Neuronal stem cell (in vitro differentiated cells): ENCODE measurements around the gene SPART.

ENCODE experiments used
- DNase-seq: peaks from one replicate; pipeline ENCODE4 v3.0.0-alpha.2; 2013; ENCODE audit warnings: low spot score
- H2AFZ ChIP-seq: one replicate; pipeline ENCODE4 v1.6.1; 2013; ENCODE audit warnings: mild to moderate bottlenecking, low read length, inconsistent platforms
- H2AK5ac ChIP-seq: 2 replicates; pipeline ENCODE4 v1.6.1; 2013; ENCODE audit warnings: low read depth, mild to moderate bottlenecking, inconsistent platforms, low read length, moderate library complexity, mixed read lengths
- H2BK120ac ChIP-seq: 2 replicates; pipeline ENCODE4 v1.6.1; 2013; ENCODE audit warnings: low read depth, mild to moderate bottlenecking, inconsistent platforms, low read length, moderate library complexity, mixed read lengths
- H2BK12ac ChIP-seq: one replicate; pipeline ENCODE4 v1.6.1; 2013; ENCODE audit warnings: low read length, inconsistent platforms
- H2BK15ac ChIP-seq: 2 replicates; pipeline ENCODE4 v1.6.1; 2013; ENCODE audit warnings: mild to moderate bottlenecking, low read length, inconsistent platforms, mixed read lengths
- H2BK5ac ChIP-seq: one replicate; pipeline ENCODE4 v1.6.1; 2013; ENCODE audit warnings: inconsistent platforms, mild to moderate bottlenecking, low read length, moderate library complexity
- H3K14ac ChIP-seq: one replicate; pipeline ENCODE4 v1.6.1; 2013; ENCODE audit warnings: low read length, inconsistent platforms
- H3K18ac ChIP-seq: 2 replicates; pipeline ENCODE4 v1.6.1; 2013; ENCODE audit warnings: low read length, inconsistent platforms
- H3K23ac ChIP-seq: 2 replicates; pipeline ENCODE4 v1.6.1; 2013; ENCODE audit warnings: low read depth, mild to moderate bottlenecking, mixed read lengths, low read length, inconsistent platforms; ENCODE audit not compliant: poor library complexity
- H3K27ac ChIP-seq: replicated peaks from 3 replicates; pipeline ENCODE4 v1.5.1; 2013; ENCODE audit warnings: low read length, inconsistent platforms
- H3K27me3 ChIP-seq, 3 experiments: 2 replicates each; pipeline ENCODE4 v1.6.1; 2013; ENCODE audit warnings: low read length in 3 of 3, mild to moderate bottlenecking in 2 of 3, inconsistent platforms in 1 of 3, low read depth in 1 of 3, mixed read lengths in 1 of 3, moderate library complexity in 1 of 3; ENCODE audit not compliant: control insufficient read depth in 3 of 3, insufficient read depth in 3 of 3
- H3K36me3 ChIP-seq, 2 donors: replicated peaks in 1 of 2; 2 replicates each; pipeline ENCODE4 v1.6.1; 2013; ENCODE audit warnings: low read length in 2 of 2; ENCODE audit not compliant: control insufficient read depth in 2 of 2, insufficient read depth in 2 of 2
- H3K4ac ChIP-seq: 2 replicates; pipeline ENCODE4 v1.6.1; 2013; ENCODE audit warnings: inconsistent platforms, mild to moderate bottlenecking, low read length, moderate library complexity
- H3K4me1 ChIP-seq, 2 donors: 1 replicate in 1 of 2; 2 replicates in 1 of 2; pipeline ENCODE4 v1.6.1; 2013; ENCODE audit warnings: low read length in 2 of 2, low read depth in 1 of 2; ENCODE audit not compliant: control insufficient read depth in 2 of 2, insufficient read depth in 1 of 2
- H3K4me2 ChIP-seq: one replicate; pipeline ENCODE4 v1.6.1; 2013; ENCODE audit warnings: mild to moderate bottlenecking, low read length, inconsistent platforms; ENCODE audit not compliant: insufficient read depth, poor library complexity, severe bottlenecking
- H3K4me3 ChIP-seq, 2 donors: 2 replicates each; pipeline ENCODE4 v1.5.1; 2013; ENCODE audit warnings: low read length in 2 of 2, mild to moderate bottlenecking in 2 of 2, inconsistent platforms in 1 of 2, moderate library complexity in 1 of 2
- H3K79me1 ChIP-seq: one replicate; pipeline ENCODE4 v1.6.1; 2013; ENCODE audit warnings: low read depth, mild to moderate bottlenecking, inconsistent platforms, low read length, moderate library complexity
- H3K9ac ChIP-seq: one replicate; pipeline ENCODE4 v1.6.1; 2013; ENCODE audit warnings: mild to moderate bottlenecking, low read depth, low read length, inconsistent platforms; ENCODE audit not compliant: poor library complexity
- H3K9me3 ChIP-seq, 2 donors: replicated peaks in 1 of 2; 2 replicates each; pipeline versions ENCODE3 to v1.6.1; 2013; ENCODE audit warnings: low read length in 2 of 2, mild to moderate bottlenecking in 2 of 2, inconsistent platforms in 1 of 2, low read depth in 1 of 2, mixed read lengths in 1 of 2, moderate library complexity in 1 of 2; ENCODE audit not compliant: control insufficient read depth in 2 of 2, insufficient read depth in 1 of 2
- H4K8ac ChIP-seq: one replicate; pipeline ENCODE4 v1.6.1; 2013; ENCODE audit warnings: low read depth, mild to moderate bottlenecking, inconsistent platforms, low read length, moderate library complexity
- H4K91ac ChIP-seq: one replicate; pipeline ENCODE4 v1.6.1; 2013; ENCODE audit warnings: low read length, low read depth, mild to moderate bottlenecking, inconsistent platforms; ENCODE audit not compliant: poor library complexity
- WGBS, 2 donors: extraction: QIAGEN DNeasy Blood & Tissue Kit; methylation state at CpG; one replicate each; pipeline ENCODE4 v1.1.7; 2013; ENCODE audit warnings: missing lambda C conversion rate in 2 of 2, mixed read lengths in 1 of 2; ENCODE audit not compliant: insufficient read length in 2 of 2, insufficient replicate concordance in 1 of 2; ENCODE audit errors: extremely low coverage in 2 of 2; 5-methylcytosine and 5-hydroxymethylcytosine counted together

SPART gene

GRCh38 chr13:36382030-36382429, 35.8 kb upstream of the SPART start:
- Histone ChIP-seq H2BK5ac (no peak overlapping the region), H4K91ac (no peak overlapping the region), H2BK120ac (no peak overlapping the region), H2BK15ac (no peak overlapping the region), H3K4me1 (no peaks in the 10 kb centered on the region), H3K36me3 (no peaks in the 10 kb centered on the region), H3K79me1 (no peaks in the 10 kb centered on the region), H3K9me3 (no peaks in the 10 kb centered on the region), H3K4me3 (no peak overlapping the region), H2BK12ac (no peak overlapping the region), H3K27ac (no peak overlapping the region), H3K18ac (no peak overlapping the region), H3K14ac (no peak overlapping the region), H3K9ac (no peak overlapping the region), H3K4ac (no peak overlapping the region), H2AK5ac (no peak overlapping the region), H3K27me3 (no peaks in the 10 kb centered on the region), H3K4me2 (no peak overlapping the region), H3K23ac (no peak overlapping the region), H2AFZ (no peak overlapping the region), H4K8ac (no peak overlapping the region)
- no peak for DNase-seq
- no CpG with 5 or more reads among the region's 3 CpGs for WGBS, 2 donors

GRCh38 chr13:36377826-36378468, 31.8 kb upstream of the SPART start:
- no peak overlapping the region for H3K4me3 ChIP-seq
- WGBS, 2 donors = no CpG with 5 or more reads among the region's 1 CpG
- no peak overlapping the region for H3K4ac ChIP-seq
- DNase-seq = no peak
- H3K23ac ChIP-seq = no peak overlapping the region
- no peaks in the 10 kb centered on the region for H3K79me1 ChIP-seq
- no peak overlapping the region for H2AFZ ChIP-seq
- H2BK15ac ChIP-seq = no peak overlapping the region
- no peak overlapping the region for H3K9ac ChIP-seq
- no peaks in the 10 kb centered on the region for H3K27me3 ChIP-seq
- H3K4me1 ChIP-seq = no peaks in the 10 kb centered on the region
- H3K9me3 ChIP-seq = no peaks in the 10 kb centered on the region
- H4K91ac ChIP-seq = no peak overlapping the region
- H2BK120ac ChIP-seq = no peak overlapping the region
- H2BK12ac ChIP-seq = no peak overlapping the region
- no peak overlapping the region for H3K14ac ChIP-seq
- H2BK5ac ChIP-seq = no peak overlapping the region
- no peaks in the 10 kb centered on the region for H3K36me3 ChIP-seq
- no peak overlapping the region for H4K8ac ChIP-seq
- no peak overlapping the region for H2AK5ac ChIP-seq
- H3K4me2 ChIP-seq = no peak overlapping the region
- H3K27ac ChIP-seq = no peak overlapping the region
- H3K18ac ChIP-seq = no peak overlapping the region

- no peak overlapping the region for H2BK12ac ChIP-seq
- no peak overlapping the region for H3K4me2 ChIP-seq
- DNase-seq = no peak
- H4K91ac ChIP-seq = no peak overlapping the region
- no CpG with 5 or more reads among the region's 2 CpGs for WGBS, 2 donors
- no peak overlapping the region for H2AK5ac ChIP-seq
- no peaks in the 10 kb centered on the region for H3K9me3 ChIP-seq
- H2BK5ac ChIP-seq = no peak overlapping the region
- no peak overlapping the region for H3K18ac ChIP-seq
- no peaks in the 10 kb centered on the region for H3K4me1 ChIP-seq
- H3K36me3 ChIP-seq = no peaks in the 10 kb centered on the region
- H3K4me3 ChIP-seq = no peak overlapping the region
- no peak overlapping the region for H3K9ac ChIP-seq
- H3K27ac ChIP-seq = no peak overlapping the region
- no peak overlapping the region for H3K14ac ChIP-seq
- H2BK15ac ChIP-seq = no peak overlapping the region
- H3K4ac ChIP-seq = no peak overlapping the region
- H2AFZ ChIP-seq = no peak overlapping the region
- H2BK120ac ChIP-seq = no peak overlapping the region
- H3K79me1 ChIP-seq = no peaks in the 10 kb centered on the region
- no peak overlapping the region for H4K8ac ChIP-seq
- no peak overlapping the region for H3K23ac ChIP-seq
- no peaks in the 10 kb centered on the region for H3K27me3 ChIP-seq
These were observed 27.9 kb upstream of the SPART start for GRCh38 chr13:36374063-36374462.

GRCh38 chr13:36371185-36371584, 25.0 kb upstream of the SPART start:
- Histone ChIP-seq H3K4ac (no peak overlapping the region), H2BK120ac (no peak overlapping the region), H2BK5ac (no peak overlapping the region), H3K18ac (no peak overlapping the region), H3K4me1 (no peaks in the 10 kb centered on the region), H2BK15ac (no peak overlapping the region), H3K27me3 (no peaks in the 10 kb centered on the region), H3K4me3 (no peak overlapping the region), H3K23ac (no peak overlapping the region), H3K14ac (no peak overlapping the region), H4K8ac (no peak overlapping the region), H4K91ac (no peak overlapping the region), H3K36me3 (peaks cover 0 to 11% of the 10 kb centered on the region in 2 donors), H2AFZ (no peak overlapping the region), H2AK5ac (no peak overlapping the region), H3K9me3 (no peaks in the 10 kb centered on the region), H3K79me1 (no peaks in the 10 kb centered on the region), H3K9ac (no peak overlapping the region), H3K4me2 (no peak overlapping the region), H3K27ac (no peak overlapping the region), H2BK12ac (no peak overlapping the region)
- DNase-seq = no peak
- WGBS, 2 donors = no CpG with 5 or more reads among the region's 4 CpGs
